Mesangial cell (primary cell): Measurements from ENCODE around the gene OR4K17. TPM values are rescaled to one million over a fixed set of nuclear protein-coding genes. Genes with fewer than 3 reads are reported as not detected.

Source experiments
- total RNA-seq: library from RNA; depleted of rRNA; stranded (reverse); fragments of >200 nt; gene quantifications from 2 replicates; pipeline ENCODE4 v1.2.3, GENCODE V29; 2015

The OR4K17 gene, protein sequence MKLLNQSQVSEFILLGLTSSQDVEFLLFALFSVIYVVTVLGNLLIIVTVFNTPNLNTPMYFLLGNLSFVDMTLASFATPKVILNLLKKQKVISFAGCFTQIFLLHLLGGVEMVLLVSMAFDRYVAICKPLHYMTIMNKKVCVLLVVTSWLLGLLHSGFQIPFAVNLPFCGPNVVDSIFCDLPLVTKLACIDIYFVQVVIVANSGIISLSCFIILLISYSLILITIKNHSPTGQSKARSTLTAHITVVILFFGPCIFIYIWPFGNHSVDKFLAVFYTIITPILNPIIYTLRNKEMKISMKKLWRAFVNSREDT
- total RNA-seq: not detected in 2 replicates

DNA sequence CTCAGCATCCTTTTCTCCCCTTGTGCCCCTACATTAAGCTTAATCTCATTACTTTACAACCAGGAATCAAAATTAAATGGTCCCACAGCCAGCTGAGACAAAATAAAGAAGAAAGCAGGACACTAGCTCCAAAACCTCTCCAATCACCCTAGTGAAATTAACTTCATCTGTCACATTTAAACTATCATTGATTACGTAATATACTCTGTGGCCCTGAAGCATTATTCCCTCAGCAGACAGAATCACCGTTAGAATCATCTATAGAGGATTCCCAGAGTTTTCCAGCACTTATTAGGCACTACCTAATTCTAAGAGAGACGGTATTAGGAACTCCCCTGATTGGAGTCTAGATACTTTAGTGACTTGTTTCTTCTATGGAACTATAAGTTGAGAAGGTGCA is at the start of gene OR4K17:
Gene OR4K17 (plus strand): TSS at position 302 of the 400 bp plus-strand sequence. CDS start 6,761 bp downstream, outside the sequence.

GRCh38 chr14:20138520-20138919 is 28.0 kb downstream of the OR4K17 start, which contains the start of gene OR4N5:
Gene OR4N5, plus strand, starts transcription at chr14:20138820. Its CDS starts 4,916 bp downstream, at chr14:20143736.

Other genes with a start within 250 kb of the OR4K17 start
- not detected in 2 replicates for gene OR4K2, start 235.6 kb upstream of the OR4K17 start, total RNA-seq
- not detected in 2 replicates for gene OR4K5, start 190.1 kb upstream of the OR4K17 start, total RNA-seq
- not detected in 2 replicates for gene OR4K1, start 179.8 kb upstream of the OR4K17 start, total RNA-seq
- not detected in 2 replicates for gene OR4K15, start 135.1 kb upstream of the OR4K17 start, total RNA-seq
- not detected in 2 replicates for gene OR4Q2, start 108.6 kb upstream of the OR4K17 start, total RNA-seq
- gene OR4K14, start 91.4 kb upstream of the OR4K17 start, total RNA-seq: not detected in 2 replicates
- gene OR4K13, start 74.7 kb upstream of the OR4K17 start, total RNA-seq: not detected in 2 replicates
- gene OR4L1, start 50.7 kb upstream of the OR4K17 start, total RNA-seq: not detected in 2 replicates
- not detected in 2 replicates for gene OR4N5, start 28.1 kb downstream of the OR4K17 start, total RNA-seq
- not detected in 2 replicates for gene OR11G2, start 80.2 kb downstream of the OR4K17 start, total RNA-seq
- gene OR11H6, start 113.0 kb downstream of the OR4K17 start, total RNA-seq: not detected in 2 replicates
- gene OR11H7, start 118.2 kb downstream of the OR4K17 start, total RNA-seq: not detected in 2 replicates
- not detected in 2 replicates for gene OR11H4, start 128.5 kb downstream of the OR4K17 start, total RNA-seq
- 10.4 and 11.2 TPM in 2 replicates for gene TTC5, start 195.2 kb downstream of the OR4K17 start, total RNA-seq
- 39.8 and 56.3 TPM in 2 replicates for gene CCNB1IP1, start 222.5 kb downstream of the OR4K17 start, total RNA-seq
- 6.2 and 19.1 TPM in 2 replicates for gene PARP2, start 232.9 kb downstream of the OR4K17 start, total RNA-seq